GM18909 (cell line): ENCODE data around the gene MYO5B.

Experiments
- ATAC-seq: cut with Tn5 transposase; IDR thresholded peaks from one replicate; pipeline ENCODE4 v1.9.1; 2021; ENCODE audit warnings: mild to moderate bottlenecking; ENCODE audit not compliant: unreplicated experiment, poor library complexity

MYO5B gene

GRCh38 chr18:50190236-50190635 lies 4.7 kb downstream of the MYO5B start:
- no peak for ATAC-seq

- ATAC-seq, result no peak
Observed at GRCh38 chr18:50189160-50189559, 5.8 kb downstream of the MYO5B start.

- no peak for ATAC-seq
Observed at GRCh38 chr18:50188652-50189051, 6.3 kb downstream of the MYO5B start.

GRCh38 chr18:50187659-50188058 lies 7.3 kb downstream of the MYO5B start:
- no peak for ATAC-seq

GRCh38 chr18:50186385-50186784 lies 8.6 kb downstream of the MYO5B start:
- ATAC-seq, result no peak

- no peak for ATAC-seq
Observed at GRCh38 chr18:50183556-50183955, 11.4 kb downstream of the MYO5B start.

GRCh38 chr18:50182511-50182910 lies 12.4 kb downstream of the MYO5B start:
- ATAC-seq, result no peak

- no peak for ATAC-seq
Observed at GRCh38 chr18:50181590-50181989, 13.4 kb downstream of the MYO5B start.

GRCh38 chr18:50179465-50179864 lies 15.5 kb downstream of the MYO5B start:
- ATAC-seq, result no peak

- ATAC-seq, result no peak
Observed at GRCh38 chr18:50177294-50177992, 17.5 kb downstream of the MYO5B start.

GRCh38 chr18:50172367-50172766 lies 22.6 kb downstream of the MYO5B start:
- no peak for ATAC-seq

GRCh38 chr18:50171406-50171805 lies 23.5 kb downstream of the MYO5B start:
- ATAC-seq, result no peak

- ATAC-seq, result no peak
Observed at GRCh38 chr18:50170004-50170403, 24.9 kb downstream of the MYO5B start.

GRCh38 chr18:50169149-50169548 lies 25.8 kb downstream of the MYO5B start:
- no peak for ATAC-seq

GRCh38 chr18:50167966-50168365 lies 27.0 kb downstream of the MYO5B start:
- ATAC-seq, result no peak

- ATAC-seq, result no peak
Observed at GRCh38 chr18:50166901-50167300, 28.0 kb downstream of the MYO5B start.

GRCh38 chr18:50163505-50163904 lies 31.4 kb downstream of the MYO5B start:
- ATAC-seq, result no peak

GRCh38 chr18:50162486-50163304 lies 32.3 kb downstream of the MYO5B start:
- ATAC-seq, result no peak

- ATAC-seq, result no peak
Observed at GRCh38 chr18:50161597-50162205, 33.2 kb downstream of the MYO5B start.

- ATAC-seq, result no peak
Observed at GRCh38 chr18:50159654-50160046, 35.3 kb downstream of the MYO5B start.

GRCh38 chr18:50158866-50159653 lies 35.9 kb downstream of the MYO5B start:
- no peak for ATAC-seq
